Adrenal gland (tissue), 12 donors: ENCODE data around the gene CISD3. TPM values are rescaled to one million over a fixed set of nuclear protein-coding genes. Genes with fewer than 3 reads are reported as not detected.

Experiments
- DNase-seq, 7 donors: peaks; one replicate each; pipeline ENCODE4 v3.0.0-alpha.2; 2019 to 2020
- H3K27ac ChIP-seq, 5 donors: fragments of 200-600 bp; sonication (generic) in 4 of 5; 1 replicate in 3 of 5; 2 replicates in 2 of 5; pipeline versions ENCODE4 v1.5.1 to v1.8.0; 2016 to 2020; ENCODE audit warnings: mild to moderate bottlenecking in 1 of 5
- H3K27me3 ChIP-seq: fragments of 200-600 bp; 2 replicates; pipeline ENCODE4 v1.8.0; 2021
- H3K36me3 ChIP-seq, 2 donors: fragments of 200-600 bp; replicated peaks in 1 of 2; 1 replicate in 1 of 2; 2 replicates in 1 of 2; pipeline versions ENCODE4 v1.5.1 to v1.8.0; 2018 to 2022
- H3K4me1 ChIP-seq, 2 donors: fragments of 200-600 bp; replicated peaks in 1 of 2; 1 replicate in 1 of 2; 2 replicates in 1 of 2; pipeline versions ENCODE4 v1.5.1 to v1.8.0; 2018 to 2021
- H3K4me3 ChIP-seq, 4 donors: fragments of 200-600 bp; sonication (generic) in 3 of 4; one replicate each; pipeline ENCODE4 v1.5.1; 2016 to 2018
- H3K9me3 ChIP-seq, 3 donors: fragments of 200-600 bp; sonication (generic) in 1 of 3; replicated peaks in 1 of 3; 1 replicate in 2 of 3; 2 replicates in 1 of 3; pipeline versions ENCODE4 v1.5.1 to v1.8.0; 2016 to 2021
- POLR2A ChIP-seq, 2 donors: fragments of 450-650 bp; IDR thresholded peaks; one replicate each; pipeline ENCODE4 v1.6.1; 2017; ENCODE audit warnings: antibody characterized with exemption in 2 of 2, mild to moderate bottlenecking in 2 of 2, moderate library complexity in 1 of 2
- WGBS, 4 donors: extraction: QIAGEN DNeasy Blood & Tissue Kit in 2 of 4; methylation state at CpG; one replicate each; pipeline versions ENCODE4 v1.1.5 to v1.1.7; 2013 to 2017; 5-methylcytosine and 5-hydroxymethylcytosine counted together
- intact Hi-C, 2 donors: fragments of 100-400 bp; cut with DNase I; formaldehyde crosslinking; loops; one replicate each; pipeline versions ENCODE4 v1.14.1 to v1.15.0; 2022 to 2023
- polyA plus RNA-seq, 3 donors: library from polyadenylated mRNA; stranded (reverse); fragments of 200-250 nt in 2 of 3; fragments of 350-450 nt in 1 of 3; fragmentation: Illumina TruSeq in 1 of 3; extraction: RNeasy Lipid Tissue Mini Kit (QIAGEN cat#74804) in 1 of 3; gene quantifications; one replicate each; pipeline ENCODE4 v1.2.3, GENCODE V29; 2013 to 2014
- total RNA-seq, 9 donors: library from RNA; depleted of rRNA in 4 of 9; stranded (reverse); fragments of >200 nt in 4 of 9; fragments of 120-200 nt in 1 of 9; fragmentation: NEBNext Ultra II Directional in 1 of 9; extraction: Animal tissue kit (Norgen Biotek cat#: 25700) in 1 of 9; gene quantifications; one replicate each; pipeline versions ENCODE4 v1.1.0 to v1.2.4, GENCODE V29; 2013 to 2023
- TF ChIP-seq, protein P1 (sequence below), 6 experiments: fragments of 450-650 bp in 4 of 6; fragments of 200-600 bp in 2 of 6; sonication (generic) in 1 of 6; IDR thresholded peaks; 1 replicate in 5 of 6; 2 replicates in 1 of 6; pipeline versions ENCODE4 v1.5.1 to v1.8.0; 2016 to 2021; ENCODE audit warnings: antibody characterized with exemption in 6 of 6, mild to moderate bottlenecking in 2 of 6, moderate library complexity in 1 of 6
- donor health status: healthy with polysubstance abuse.
- donor health status: Bipolar disorder and iron deficiency.
- donor health status: DM: yes; HTN: yes; CAD: no.
- donor health status: DM: no; HTN: no; CAD: no.
- donor health status: DM: no; HTN: no; CAD: no.
- donor health status: DM: yes; HTN: yes; CAD: no.

CISD3 gene
- total and polyA plus RNA-seq, 12 donors, result 7.2 to 78.7 (median 43.1) TPM

GRCh38 chr17:38750312-38751121 is 20.4 kb downstream of the CISD3 start:
- peak overlapping the region; percentile 67 to 91 (median 81) for H3K27ac ChIP-seq
- no peaks in the 10 kb centered on the region for H3K27me3 ChIP-seq
- H3K4me3 ChIP-seq, result peak overlapping the region in 1 of 4 donors; percentile 97
- H3K4me1 ChIP-seq, result peaks cover 39 to 50% of the 10 kb centered on the region in 2 donors
- H3K36me3 ChIP-seq, result peaks cover 0 to 10% of the 10 kb centered on the region in 2 donors
- DNase-seq, result peak in 2 of 7 donors; percentile 30 to 65
- TF ChIP-seq, protein P1, sequence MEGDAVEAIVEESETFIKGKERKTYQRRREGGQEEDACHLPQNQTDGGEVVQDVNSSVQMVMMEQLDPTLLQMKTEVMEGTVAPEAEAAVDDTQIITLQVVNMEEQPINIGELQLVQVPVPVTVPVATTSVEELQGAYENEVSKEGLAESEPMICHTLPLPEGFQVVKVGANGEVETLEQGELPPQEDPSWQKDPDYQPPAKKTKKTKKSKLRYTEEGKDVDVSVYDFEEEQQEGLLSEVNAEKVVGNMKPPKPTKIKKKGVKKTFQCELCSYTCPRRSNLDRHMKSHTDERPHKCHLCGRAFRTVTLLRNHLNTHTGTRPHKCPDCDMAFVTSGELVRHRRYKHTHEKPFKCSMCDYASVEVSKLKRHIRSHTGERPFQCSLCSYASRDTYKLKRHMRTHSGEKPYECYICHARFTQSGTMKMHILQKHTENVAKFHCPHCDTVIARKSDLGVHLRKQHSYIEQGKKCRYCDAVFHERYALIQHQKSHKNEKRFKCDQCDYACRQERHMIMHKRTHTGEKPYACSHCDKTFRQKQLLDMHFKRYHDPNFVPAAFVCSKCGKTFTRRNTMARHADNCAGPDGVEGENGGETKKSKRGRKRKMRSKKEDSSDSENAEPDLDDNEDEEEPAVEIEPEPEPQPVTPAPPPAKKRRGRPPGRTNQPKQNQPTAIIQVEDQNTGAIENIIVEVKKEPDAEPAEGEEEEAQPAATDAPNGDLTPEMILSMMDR (IDR thresholded peaks at IDR 0.05), result no peak
- TF ChIP-seq POLR2A (IDR thresholded peaks at IDR 0.05), result no peak
- no peaks in the 10 kb centered on the region for H3K9me3 ChIP-seq
- WGBS, 4 donors, result 41 to 49% (median 46%) methylated on average over 21 to 28 of the region's 28 CpGs
- intact Hi-C loops, result no loop called here

DNA sequence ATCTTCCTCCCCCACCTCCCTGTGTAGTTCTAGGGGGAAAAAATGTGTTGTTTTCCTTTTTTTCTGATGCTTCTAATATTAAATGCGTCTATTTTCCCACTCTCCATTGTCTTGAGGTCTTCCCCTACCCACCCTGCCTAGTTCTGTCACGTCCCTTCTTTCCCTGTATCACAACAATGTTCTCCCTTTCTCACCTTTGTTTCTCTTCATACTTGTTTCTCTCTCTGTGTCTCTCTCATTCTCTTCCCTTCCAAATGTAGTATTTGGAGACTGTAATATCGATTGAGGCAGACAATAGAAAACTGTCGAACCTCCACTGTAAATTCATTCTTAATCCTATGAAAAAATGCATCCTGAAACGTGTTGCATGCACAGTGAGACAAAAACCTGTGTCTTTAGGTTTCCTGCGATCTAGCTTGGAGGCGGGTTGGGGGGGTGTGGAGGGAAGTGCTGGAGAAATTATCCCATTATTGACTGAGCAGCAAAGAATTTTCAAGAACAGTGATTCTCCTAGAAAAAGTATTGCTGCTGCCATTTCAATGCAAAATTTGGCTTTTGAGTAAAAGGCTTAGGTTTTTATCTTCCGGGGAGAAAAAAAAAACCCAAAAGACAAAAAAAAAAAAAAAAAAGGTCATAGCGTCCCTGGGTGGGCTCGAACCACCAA is 21.1 kb downstream of the CISD3 start:
- H3K4me1 ChIP-seq, result peaks cover 36 to 45% of the 10 kb centered on the region in 2 donors
- intact Hi-C loops, result no loop called here
- WGBS, 4 donors, result 4 to 9% (median 6%) methylated on average over 10 of the region's 10 CpGs
- no peak for TF ChIP-seq POLR2A (IDR thresholded peaks at IDR 0.05)
- TF ChIP-seq, protein P1 (IDR thresholded peaks at IDR 0.05), result no peak
- H3K9me3 ChIP-seq, result no peaks in the 10 kb centered on the region
- H3K4me3 ChIP-seq, result peak overlapping the region in 1 of 4 donors; percentile 86
- peak in 1 of 7 donors; percentile 65 for DNase-seq
- peak overlapping the region in 4 of 5 donors; percentile 67 to 94 (median 88) for H3K27ac ChIP-seq
- no peaks in the 10 kb centered on the region for H3K27me3 ChIP-seq
- peaks cover 0 to 17% of the 10 kb centered on the region in 2 donors for H3K36me3 ChIP-seq

DNA sequence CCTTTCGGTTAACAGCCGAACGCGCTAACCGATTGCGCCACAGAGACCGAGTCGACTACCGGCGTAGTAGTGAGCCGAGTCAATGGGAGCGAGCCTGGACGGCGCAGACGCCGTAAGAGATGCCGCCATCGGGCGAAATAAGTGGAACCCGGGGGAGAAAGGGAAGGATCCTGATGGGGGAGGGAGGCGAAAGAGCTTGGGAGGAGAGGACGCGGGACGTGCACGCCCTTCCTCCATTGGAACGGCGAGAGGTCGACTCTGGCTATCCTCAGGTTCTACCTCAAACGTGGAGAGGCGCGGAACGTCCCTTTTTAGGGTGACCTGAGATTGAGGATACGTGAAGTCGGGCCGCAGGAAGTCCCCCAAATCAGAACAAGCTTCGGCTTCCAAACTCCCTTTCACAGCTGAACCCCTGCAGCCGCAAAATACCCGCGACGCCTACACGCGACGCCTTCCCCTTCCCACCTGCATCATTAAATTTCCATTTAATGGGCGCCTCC is 21.7 kb downstream of the CISD3 start:
- Histone ChIP-seq H3K9me3 (no peaks in the 10 kb centered on the region), H3K27ac (peak overlapping the region; percentile 84 to 94 (median 90)), H3K36me3 (peaks cover 0 to 23% of the 10 kb centered on the region in 2 donors), H3K27me3 (no peaks in the 10 kb centered on the region), H3K4me3 (peak overlapping the region in 2 of 4 donors; percentile 86 to 89), H3K4me1 (peaks cover 30 to 39% of the 10 kb centered on the region in 2 donors)
- intact Hi-C loops, result no loop called here
- WGBS, 4 donors, result 0 to 1% (median 0%) methylated on average over 34 to 44 of the region's 44 CpGs
- DNase-seq, result peak; percentile 80 to 94 (median 84)
- TF ChIP-seq, protein P1 (IDR thresholded peaks at IDR 0.05), result no peak
- TF ChIP-seq POLR2A (IDR thresholded peaks at IDR 0.05), result peak in 1 of 2 donors; percentile 18
